HepG2 (cell line): ENCODE results near the gene TNNI2. TPM values are rescaled to one million over a fixed set of nuclear protein-coding genes. Genes with fewer than 3 reads are reported as not detected.

Experiments
- ARID4A ChIP-seq: sonication (generic); formaldehyde crosslinking; IDR thresholded peaks from 2 replicates; pipeline ENCODE4 v1.5.0; 2020; ENCODE audit warnings: mild to moderate bottlenecking, missing genetic modification reagents, borderline replicate concordance
- EEA1 ChIP-seq: sonication (generic); formaldehyde crosslinking; IDR thresholded peaks from 2 replicates; pipeline ENCODE4 v1.5.1; 2020; ENCODE audit warnings: mild to moderate bottlenecking, missing genetic modification reagents, borderline replicate concordance
- FOXP1 ChIP-seq, 2 experiments: fragments of 450-650 bp in 1 of 2; IDR thresholded peaks; 2 replicates each; pipeline ENCODE4 v1.6.1; 2017 to 2018; ENCODE audit warnings: antibody characterized with exemption in 1 of 2
- HMG20A ChIP-seq: IDR thresholded peaks from 2 replicates; pipeline ENCODE4 v1.6.1; 2016; ENCODE audit warnings: borderline replicate concordance
- HNF4A ChIP-seq: sonication (generic); formaldehyde crosslinking; IDR thresholded peaks from 2 replicates; pipeline ENCODE4 v1.4.0; 2020; ENCODE audit warnings: missing genetic modification reagents
- HNRNPUL1 ChIP-seq: fragments of 200-400 bp; formaldehyde crosslinking; IDR thresholded peaks from 2 replicates; pipeline ENCODE4 v1.6.1; 2017; ENCODE audit warnings: low read depth, mild to moderate bottlenecking, low read length, moderate library complexity
- JUND ChIP-seq: sonication (generic); formaldehyde crosslinking; IDR thresholded peaks from 2 replicates; pipeline ENCODE4 v1.8.0; 2022; ENCODE audit warnings: mild to moderate bottlenecking, missing genetic modification reagents
- MAZ ChIP-seq, 2 experiments: sonication (generic) in 1 of 2; formaldehyde crosslinking in 1 of 2; IDR thresholded peaks; 2 replicates each; pipeline versions ENCODE4 v1.5.0 to v1.6.1; 2012 to 2020; ENCODE audit warnings: low read depth in 2 of 2, mild to moderate bottlenecking in 2 of 2, borderline replicate concordance in 1 of 2, improper control_type of control experiment in 1 of 2, low read length in 1 of 2, missing genetic modification reagents in 1 of 2, moderate library complexity in 1 of 2
- MTA1 ChIP-seq: sonication (generic); formaldehyde crosslinking; IDR thresholded peaks from 2 replicates; pipeline ENCODE4 v1.4.0; 2020; ENCODE audit warnings: missing genetic modification reagents, mild to moderate bottlenecking, borderline replicate concordance
- RFXANK ChIP-seq: IDR thresholded peaks from 2 replicates; pipeline ENCODE4 v1.6.1; 2016
- SSRP1 ChIP-seq: IDR thresholded peaks from 2 replicates; pipeline ENCODE4 v1.6.1; 2016; ENCODE audit warnings: control low read depth
- ZBTB33 ChIP-seq: sonication (generic); formaldehyde crosslinking; IDR thresholded peaks from 2 replicates; pipeline ENCODE4 v1.4.0; 2020; ENCODE audit warnings: missing genetic modification reagents
- ZNF382 ChIP-seq: sonication (generic); formaldehyde crosslinking; IDR thresholded peaks from 2 replicates; pipeline ENCODE4 v1.5.0; 2020; ENCODE audit warnings: missing genetic modification reagents, mild to moderate bottlenecking, borderline replicate concordance
- ZNF746 ChIP-seq: sonication (generic); formaldehyde crosslinking; IDR thresholded peaks from 2 replicates; pipeline ENCODE4 v1.8.0; 2022; ENCODE audit warnings: mild to moderate bottlenecking, missing genetic modification reagents
- ZSCAN31 ChIP-seq: sonication (generic); formaldehyde crosslinking; IDR thresholded peaks from 2 replicates; pipeline ENCODE4 v1.5.0; 2020; ENCODE audit warnings: low read depth, mild to moderate bottlenecking, missing genetic modification reagents
- polyA plus RNA-seq, 8 experiments: library from polyadenylated mRNA; depleted of rRNA in 3 of 8; stranded (reverse) in 7 of 8; unstranded in 1 of 8; fragments of >200 nt; fragmentation: Illumina TruSeq in 4 of 8; extraction: Trizol in 4 of 8; gene quantifications; 2 replicates each; pipeline versions ENCODE4 v1.2.1 to v1.2.3, GENCODE V29; 2011 to 2016; ENCODE audit warnings: low read depth in 4 of 8, missing spikeins in 1 of 8, mixed read lengths in 1 of 8; ENCODE audit not compliant: insufficient read depth in 1 of 8
- total RNA-seq, 5 experiments: library from RNA; depleted of rRNA; stranded (reverse); fragments of >200 nt; fragmentation: Illumina TruSeq; extraction: Trizol; gene quantifications; 2 replicates each; pipeline ENCODE4 v1.2.3, GENCODE V29; 2016; ENCODE audit warnings: low read depth in 1 of 5

TNNI2 gene
- total and polyA plus RNA-seq, 2 of the 13 experiments (the other 11 are each of a cell fraction or from before 2014, with no cell fraction given): 7.2 to 12.0 TPM

GRCh38 chr11:1834779-1835670, 3.8 kb upstream of the TNNI2 start, which contains the start of gene SYT8 (continued):
- no peak for TF ChIP-seq HMG20A (CRISPR knock-in tag)
- TF ChIP-seq JUND: no peak
- TF ChIP-seq MTA1 (CRISPR knock-in tag): no peak
- 0 out of 2 replicates have a peak, but pooled peaks have one; percentile 9 for TF ChIP-seq ZSCAN31 (CRISPR knock-in tag)
- no peak for TF ChIP-seq HNRNPUL1
- no peak for TF ChIP-seq ZNF746
- no peak for TF ChIP-seq MAZ (IDR thresholded peaks at IDR 0.05; ENCODE audit: borderline replicate concordance, low read depth, low read length)
- 0 out of 2 replicates have a peak, but pooled peaks have one; percentile 20 for TF ChIP-seq MAZ (CRISPR knock-in tag; IDR thresholded peaks at IDR 0.05; ENCODE audit: low read depth)
- no peak for TF ChIP-seq FOXP1 (IDR thresholded peaks at IDR 0.05)
- TF ChIP-seq FOXP1 (CRISPR knock-in tag; IDR thresholded peaks at IDR 0.05): no peak
- TF ChIP-seq ZBTB33: peak; percentile 45; the same call in 1 of the 2 replicates
- no peak for TF ChIP-seq RFXANK
- TF ChIP-seq SSRP1 (CRISPR knock-in tag): no peak
- TF ChIP-seq ARID4A (CRISPR knock-in tag): no peak
- TF ChIP-seq HNF4A (CRISPR knock-in tag): no peak
- no peak for TF ChIP-seq EEA1 (CRISPR knock-in tag)
- no peak for TF ChIP-seq ZNF382 (CRISPR knock-in tag)
